HG03097 (cell line): ENCODE measurements around the gene BCL3.
"Not testable (repeated sequence)": the region's sequence is repeated elsewhere in the genome, so short reads cannot be mapped to it uniquely, and the experiment has no call there.

Experiments used
- ATAC-seq: cut with Tn5 transposase; IDR thresholded peaks from one replicate; pipeline ENCODE4 v1.9.1; 2021; ENCODE audit not compliant: unreplicated experiment, low FRiP score

Gene BCL3

DNA sequence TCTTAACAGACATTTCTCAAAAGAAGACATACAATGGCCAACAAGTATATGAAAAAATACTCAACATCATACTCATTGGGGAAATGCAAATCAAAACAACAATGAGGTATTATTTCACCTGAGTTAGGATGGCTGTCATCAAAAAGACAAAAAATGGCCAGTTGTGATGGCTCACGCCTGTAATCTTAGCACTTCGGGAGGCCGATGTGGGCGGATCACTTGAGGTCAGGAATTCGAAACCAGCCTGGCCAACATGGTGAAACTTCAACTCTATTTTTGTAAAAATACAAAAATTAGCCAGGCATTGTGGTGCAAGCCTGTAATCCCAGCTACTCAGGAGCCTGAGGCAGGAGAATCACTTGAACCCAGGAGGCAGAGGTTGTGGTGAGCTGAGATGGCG lies 27.6 kb upstream of the BCL3 start:
- no peak for ATAC-seq

DNA sequence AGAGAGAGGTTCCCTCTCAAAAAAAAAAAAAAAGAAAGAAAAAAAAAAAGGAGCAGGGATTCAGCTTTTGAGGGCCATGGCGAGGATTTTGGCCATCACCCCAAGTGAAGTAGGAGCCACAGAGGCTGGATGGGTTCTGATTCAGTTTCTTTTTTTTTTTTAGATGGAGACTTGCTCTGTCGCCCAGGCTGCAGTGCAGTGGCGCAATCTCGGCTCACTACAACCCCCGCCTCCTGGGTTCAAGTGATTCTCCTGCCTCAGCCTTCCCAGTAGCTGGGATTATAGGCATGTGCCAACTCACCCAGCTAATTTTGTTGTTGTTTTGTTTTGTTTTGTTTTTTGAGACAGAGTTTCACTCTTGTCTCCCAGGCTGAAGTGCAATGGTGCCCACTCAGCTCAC lies 27.1 kb upstream of the BCL3 start:
- ATAC-seq, result not testable (repeated sequence)

DNA sequence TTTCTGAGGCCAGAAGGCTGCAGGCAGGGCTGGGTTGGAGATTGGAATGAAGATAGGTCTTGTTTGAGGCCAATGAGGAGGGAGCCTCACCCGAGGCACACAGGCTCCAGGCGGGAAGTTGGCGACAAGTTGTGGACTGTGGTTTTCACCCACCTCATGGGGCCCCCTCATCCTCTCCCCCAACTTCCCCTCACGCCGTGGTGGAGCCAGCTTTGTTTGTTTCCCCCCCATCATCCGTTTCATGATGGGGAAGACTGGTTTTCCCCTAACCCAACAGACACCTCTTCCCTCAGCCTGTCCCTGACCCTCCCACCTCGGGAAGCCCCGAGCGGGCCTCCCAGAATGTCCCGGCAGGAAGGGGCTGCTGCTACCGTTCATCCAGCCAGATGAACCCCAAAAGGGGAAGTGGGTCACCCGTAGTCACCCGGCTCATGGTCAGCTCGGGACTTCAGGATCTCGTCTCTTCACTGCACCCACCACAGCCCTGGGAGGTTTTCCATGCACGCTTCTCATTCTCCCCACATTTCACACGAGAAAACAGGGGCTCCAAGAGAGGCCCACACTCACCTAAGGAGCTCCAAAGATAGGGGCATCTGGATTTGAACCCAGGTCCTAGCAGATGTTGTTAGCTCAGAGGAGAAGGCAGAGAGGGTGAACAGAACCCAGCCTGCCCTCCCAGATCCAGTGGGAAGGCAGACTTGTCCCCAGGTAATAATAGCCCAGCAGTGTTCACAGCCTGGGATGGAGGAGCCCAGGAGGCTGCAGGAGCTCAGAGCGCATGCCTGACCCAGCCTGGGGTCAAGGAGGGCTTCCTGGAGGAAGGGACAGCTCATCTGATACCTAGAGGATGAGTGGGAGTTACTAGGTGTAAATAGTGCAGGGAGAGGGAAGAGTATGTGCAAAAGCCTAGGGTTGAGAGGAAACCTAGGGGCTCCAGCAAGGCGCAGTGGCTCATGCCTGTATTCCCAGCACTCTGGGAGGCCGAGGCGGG lies 26.1 kb upstream of the BCL3 start:
- ATAC-seq, result no peak

DNA sequence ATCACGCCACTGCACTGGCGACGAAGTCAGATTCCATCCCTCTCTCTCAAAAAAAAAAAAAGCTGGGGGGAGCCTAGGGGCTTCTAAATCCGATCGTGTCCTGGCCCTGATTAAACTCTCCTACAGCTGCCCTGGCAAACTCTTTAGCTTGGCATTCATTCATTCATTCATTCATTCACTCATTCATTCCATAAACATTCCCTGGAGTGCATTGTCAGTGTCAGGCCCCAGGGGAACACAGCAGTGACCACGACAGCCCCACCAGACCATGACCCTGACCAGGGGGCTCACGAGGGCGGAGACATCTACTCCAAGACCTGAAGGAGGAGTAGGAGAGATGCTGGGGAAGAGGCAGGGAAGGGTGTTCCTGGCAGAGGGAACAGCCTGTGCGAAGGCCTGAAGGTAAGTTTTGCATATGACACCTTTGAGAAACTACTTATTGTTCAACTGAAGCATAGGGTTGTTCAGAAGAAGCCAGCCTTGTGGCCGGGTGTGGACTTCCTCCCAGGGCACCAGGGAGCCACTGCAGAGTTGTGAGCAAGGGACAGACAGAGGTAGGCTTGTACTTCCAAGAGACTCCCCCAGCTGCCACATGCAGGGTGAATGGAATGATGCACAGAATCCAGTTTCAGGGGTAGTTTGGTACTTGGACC lies 25.1 kb upstream of the BCL3 start:
- ATAC-seq, result peak; percentile 23

DNA sequence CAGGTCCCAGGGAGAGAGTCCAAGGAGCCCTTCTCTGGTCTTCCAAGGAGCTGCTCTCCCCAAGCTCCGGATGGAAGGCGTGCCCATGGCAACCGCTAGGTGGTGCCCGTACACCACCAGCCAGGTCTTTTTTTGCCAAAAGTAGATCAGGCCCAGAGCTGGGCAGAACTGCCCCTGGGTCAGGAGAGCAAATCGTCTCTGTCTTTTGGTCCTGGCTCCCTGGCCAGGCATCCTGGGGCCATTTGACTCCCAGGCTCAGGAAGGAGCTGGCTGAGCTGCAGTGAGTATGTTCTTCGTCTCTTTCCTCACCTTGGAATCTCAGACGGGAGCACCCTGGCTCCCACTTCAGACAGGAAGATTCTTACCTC lies 24.6 kb upstream of the BCL3 start:
- ATAC-seq, result peak; percentile 46

DNA sequence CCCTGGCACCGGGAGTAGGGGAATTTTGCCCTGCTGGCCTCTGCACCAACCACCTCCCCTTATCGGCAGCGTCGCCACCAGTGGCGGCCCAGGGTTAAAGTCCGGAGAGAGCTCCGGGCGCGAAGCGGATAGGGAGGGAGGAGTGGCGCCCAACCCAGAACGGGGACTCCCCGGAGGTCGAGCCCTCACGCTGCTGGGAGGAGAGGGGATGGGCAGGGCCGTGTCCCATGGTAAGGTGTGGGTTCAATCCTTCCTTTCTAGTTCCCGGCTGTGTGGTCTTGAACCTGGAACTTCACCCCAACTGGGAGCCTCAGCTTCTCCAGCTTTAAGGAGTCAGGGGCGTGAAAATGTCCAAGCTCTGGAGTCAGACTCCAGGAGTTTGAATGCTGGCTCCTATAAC lies 23.3 kb upstream of the BCL3 start:
- no peak for ATAC-seq

DNA sequence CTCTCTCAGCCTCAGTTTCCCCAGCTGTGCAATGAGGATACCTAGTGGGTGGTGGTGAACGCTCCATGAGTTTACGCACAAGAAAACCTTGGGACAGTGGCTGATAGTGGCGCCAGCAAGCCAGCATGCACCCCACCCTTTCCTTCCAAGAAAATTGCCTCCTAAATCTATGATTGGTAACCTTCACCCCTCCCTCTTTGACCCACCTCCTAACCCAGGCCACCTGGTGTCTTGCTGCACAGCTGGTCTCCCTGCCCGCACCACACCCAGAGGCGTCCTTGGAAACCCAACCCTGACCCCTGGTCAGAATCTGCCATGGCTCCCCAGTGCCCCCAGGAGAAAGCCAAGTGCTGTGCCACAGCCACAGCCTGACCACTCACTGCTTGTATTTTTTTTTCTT lies 22.8 kb upstream of the BCL3 start:
- no peak for ATAC-seq

DNA sequence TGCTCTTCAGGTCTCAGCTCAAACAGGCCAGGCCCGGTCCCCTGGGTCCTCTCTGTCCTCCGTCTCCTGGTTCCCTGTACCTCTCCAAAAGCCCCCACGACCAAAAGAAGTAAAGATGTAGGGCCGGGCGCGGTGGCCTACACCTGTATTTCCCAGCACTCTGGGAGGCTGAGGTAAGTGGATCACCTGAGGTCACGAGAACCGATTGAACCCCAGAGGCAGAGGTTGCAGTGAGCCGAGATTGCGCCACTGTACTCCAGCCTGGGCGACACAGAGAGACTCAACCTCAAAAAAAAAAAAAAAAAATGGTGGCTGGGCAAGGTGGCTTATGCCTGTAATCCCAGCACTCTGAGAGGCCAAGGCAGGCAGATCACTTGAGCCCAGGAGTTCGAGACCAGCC lies 22.0 kb upstream of the BCL3 start:
- no peak for ATAC-seq

DNA sequence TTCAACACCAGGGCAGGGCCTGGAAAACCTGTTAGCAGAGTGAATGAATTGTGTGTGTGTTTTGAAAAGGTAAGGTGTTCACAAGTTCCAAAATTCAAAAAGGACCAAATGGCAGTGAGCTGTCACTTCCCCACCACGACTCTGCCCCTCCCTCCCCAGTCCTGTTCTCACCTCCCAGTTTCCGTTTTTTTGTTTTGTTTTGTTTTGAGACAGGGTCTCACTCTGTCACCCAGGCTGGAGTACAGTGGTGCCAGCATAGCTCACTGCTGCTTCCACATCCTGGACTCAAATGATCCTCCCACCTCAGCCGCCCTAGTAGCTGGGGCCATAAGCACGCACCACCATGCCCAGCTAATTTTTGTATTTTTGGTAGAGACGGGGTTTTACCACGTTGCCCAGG lies 20.3 kb upstream of the BCL3 start:
- ATAC-seq, result no peak

DNA sequence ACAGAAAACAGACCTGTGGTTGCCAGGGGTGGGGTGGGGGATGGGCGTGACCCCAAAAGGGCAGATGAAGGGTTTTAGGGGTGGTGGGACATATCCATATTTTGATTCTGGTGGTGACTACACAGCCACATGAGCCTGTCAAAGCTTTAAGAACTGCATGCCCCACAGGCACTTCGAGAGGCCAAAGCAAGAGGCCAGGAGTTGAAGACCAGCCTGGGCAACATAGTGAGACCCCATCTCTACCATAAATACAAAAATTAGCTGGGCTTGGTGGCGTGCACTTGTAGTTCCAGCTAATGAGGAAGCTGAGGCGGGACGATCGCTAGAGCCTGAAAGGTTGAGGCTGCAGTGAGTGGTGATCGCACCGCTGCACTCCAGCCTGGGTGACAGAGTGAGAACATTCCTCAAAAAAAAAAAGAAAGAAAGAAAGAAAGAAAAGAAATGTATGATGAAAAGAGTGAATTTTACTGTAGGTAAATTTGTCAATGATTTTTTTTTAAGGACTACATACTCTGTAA lies 18.9 kb upstream of the BCL3 start:
- ATAC-seq, result no peak

DNA sequence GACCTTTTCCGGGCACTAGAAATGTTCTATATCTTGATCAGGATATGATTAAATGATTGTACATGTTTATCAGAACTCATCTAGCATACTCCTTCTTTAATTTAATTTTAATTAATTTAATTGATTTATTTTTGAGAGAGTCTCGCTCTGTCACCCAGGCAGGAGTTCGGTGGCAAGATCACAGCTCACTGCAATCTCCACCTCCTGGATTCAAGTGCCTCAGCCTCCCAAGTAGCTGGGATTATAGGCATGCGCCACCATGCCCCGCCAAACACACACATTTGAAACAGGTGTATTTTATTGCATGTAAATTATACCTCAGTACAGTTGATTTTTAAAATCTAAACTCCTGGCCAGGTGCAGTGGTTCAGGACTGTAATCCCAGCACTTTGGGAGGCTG lies 17.4 kb upstream of the BCL3 start:
- no peak for ATAC-seq

DNA sequence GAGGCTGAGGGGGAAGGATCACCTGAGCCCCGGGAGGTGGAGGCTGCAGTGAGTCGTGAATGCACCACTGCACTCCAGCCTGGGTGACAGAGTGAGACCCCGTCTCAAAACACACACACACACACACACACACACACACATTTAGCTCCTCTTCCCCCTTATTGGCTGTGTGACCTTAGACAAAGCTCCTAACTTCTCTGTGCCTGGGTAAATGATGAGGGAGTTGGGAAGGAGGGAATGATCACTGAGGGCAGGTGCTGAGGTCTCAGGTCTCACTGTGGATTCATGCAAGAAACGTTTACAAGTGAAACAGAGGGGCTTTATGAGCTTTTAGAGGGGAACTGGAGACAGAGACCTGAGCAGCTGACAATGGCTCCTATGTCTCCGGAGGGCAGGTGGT lies 16.9 kb upstream of the BCL3 start:
- no peak for ATAC-seq

DNA sequence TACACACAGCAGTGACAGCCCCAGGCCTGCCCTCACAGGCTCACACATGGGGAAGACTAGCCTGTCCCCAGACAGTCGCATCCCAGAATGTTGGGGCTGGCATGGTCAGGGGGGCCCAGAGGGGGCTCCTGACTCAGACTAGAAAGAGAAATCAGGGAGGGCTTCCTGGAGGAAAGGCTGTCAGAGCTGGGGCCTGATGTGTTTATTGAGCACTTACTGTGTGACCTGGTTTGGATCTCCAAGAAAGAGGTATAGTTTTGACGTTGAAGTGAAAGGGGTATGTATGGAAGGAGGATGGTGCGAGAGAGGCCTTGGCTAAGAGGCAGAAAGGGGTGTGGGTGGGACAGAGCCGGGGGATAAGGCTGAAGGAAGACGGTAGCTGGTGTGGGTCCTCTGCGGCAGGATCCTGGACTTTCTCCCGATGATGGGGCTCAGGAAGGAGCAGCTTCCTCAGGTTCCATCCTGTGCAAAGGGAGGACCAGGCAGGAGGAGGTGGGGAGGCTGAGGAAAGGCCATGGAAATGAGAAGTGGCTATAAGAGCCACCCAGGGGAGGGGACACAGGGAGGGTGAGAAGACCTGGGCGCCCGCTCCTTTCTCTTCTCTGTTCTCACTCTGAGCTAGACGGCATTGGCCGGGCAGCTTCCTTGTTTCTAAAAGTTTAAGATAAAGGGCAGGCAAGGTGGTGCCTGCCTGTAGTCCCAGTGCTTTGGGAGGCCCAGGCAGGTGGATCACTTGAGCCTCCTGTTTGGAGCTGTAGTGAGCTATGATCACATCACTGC lies 16.1 kb upstream of the BCL3 start:
- ATAC-seq, result no peak

DNA sequence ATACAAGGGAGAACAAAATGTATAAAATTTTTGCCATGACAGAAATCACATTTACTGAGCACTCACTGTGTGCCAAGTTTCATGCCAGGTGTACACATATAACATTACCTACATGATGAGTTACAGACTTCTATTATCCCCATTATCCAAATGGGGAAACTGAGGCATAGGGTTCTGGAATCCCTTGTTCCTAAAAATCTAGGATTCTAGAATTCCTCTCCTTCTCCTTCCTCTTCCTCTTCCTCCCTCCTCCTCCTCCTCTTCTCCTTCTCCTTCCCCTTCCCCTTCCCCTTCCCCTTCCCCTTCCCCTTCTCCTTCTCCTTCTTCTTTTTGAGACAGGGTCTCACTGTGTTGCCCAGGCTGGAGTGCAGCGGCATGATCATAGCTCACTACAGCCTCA lies 14.2 kb upstream of the BCL3 start:
- ATAC-seq, result no peak

DNA sequence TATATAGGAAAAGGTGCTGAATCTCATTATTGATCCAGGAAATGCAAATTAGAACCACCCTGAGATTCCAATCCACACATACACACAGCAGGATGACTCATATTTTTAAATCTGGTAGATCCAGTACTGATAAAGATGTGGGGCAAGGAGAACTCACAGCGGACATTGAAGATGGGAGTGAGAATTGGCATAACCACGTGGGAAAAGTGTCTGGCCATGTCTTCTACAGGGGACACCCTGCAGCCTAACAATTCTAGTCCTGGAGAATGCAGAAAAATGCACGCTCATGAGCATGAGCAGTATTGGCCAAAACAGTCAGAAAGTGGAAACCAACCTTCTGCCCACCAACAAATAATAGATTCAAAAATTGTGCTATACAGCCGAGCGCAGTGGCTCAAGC lies 13.5 kb upstream of the BCL3 start:
- no peak for ATAC-seq

DNA sequence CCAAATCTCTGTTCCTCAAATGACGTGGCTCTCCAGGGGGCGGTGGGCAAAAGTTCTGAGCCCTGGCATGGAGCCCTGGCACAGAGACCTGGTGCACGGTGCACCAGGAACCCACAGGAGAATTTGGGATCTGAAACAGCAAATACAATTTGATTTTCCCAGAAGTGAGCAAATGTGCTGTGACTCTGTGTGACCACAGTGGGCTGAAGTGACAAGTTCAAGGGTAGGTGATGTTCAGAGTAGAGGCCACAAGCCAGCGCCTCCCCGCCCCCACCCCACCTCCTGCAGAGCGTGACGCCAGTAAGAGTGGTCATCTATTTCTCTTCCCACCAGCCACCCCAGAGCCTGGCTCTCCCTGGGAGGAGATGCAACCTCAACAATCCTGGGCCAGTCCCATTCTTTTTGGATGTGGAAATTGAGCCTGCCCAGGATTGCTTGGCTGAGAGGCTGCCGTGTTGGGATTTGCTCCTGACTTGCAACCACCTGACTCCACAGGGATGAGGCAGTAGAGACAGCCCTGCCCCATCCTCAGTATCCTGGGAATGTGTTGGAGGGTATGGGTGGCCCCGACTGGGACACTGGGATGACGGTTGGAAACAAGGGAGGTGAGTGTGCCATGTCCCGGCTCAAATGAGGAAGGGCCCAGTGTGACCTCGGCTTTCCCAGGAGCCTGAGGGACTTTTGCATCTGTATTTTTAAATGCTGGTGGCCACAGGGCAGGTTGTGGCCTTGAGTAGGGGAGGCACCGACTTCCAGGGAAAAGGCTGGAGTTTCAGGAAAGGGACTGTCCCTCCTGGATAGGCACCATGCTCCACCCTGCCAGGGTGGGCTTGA lies 11.1 kb upstream of the BCL3 start:
- no peak for ATAC-seq

DNA sequence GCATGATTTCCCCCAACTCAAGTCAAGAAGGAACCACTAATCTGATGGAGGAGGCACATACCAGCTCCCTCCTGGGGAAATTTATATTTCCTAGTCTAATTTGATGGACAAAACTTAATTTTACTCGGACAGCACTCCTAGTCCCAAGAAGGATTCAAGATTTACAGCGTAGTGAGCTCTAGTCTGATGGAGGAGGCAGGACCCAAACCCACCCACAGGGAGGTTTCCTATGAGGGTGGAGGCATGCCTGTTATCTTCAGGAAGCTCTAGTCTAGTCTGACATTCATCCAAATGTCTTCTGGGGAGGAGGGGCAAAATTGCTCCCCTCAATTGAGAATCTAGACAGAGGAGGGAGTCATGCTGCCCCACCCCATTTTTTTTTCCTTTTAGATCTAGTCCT lies 10.4 kb upstream of the BCL3 start:
- ATAC-seq, result no peak

DNA sequence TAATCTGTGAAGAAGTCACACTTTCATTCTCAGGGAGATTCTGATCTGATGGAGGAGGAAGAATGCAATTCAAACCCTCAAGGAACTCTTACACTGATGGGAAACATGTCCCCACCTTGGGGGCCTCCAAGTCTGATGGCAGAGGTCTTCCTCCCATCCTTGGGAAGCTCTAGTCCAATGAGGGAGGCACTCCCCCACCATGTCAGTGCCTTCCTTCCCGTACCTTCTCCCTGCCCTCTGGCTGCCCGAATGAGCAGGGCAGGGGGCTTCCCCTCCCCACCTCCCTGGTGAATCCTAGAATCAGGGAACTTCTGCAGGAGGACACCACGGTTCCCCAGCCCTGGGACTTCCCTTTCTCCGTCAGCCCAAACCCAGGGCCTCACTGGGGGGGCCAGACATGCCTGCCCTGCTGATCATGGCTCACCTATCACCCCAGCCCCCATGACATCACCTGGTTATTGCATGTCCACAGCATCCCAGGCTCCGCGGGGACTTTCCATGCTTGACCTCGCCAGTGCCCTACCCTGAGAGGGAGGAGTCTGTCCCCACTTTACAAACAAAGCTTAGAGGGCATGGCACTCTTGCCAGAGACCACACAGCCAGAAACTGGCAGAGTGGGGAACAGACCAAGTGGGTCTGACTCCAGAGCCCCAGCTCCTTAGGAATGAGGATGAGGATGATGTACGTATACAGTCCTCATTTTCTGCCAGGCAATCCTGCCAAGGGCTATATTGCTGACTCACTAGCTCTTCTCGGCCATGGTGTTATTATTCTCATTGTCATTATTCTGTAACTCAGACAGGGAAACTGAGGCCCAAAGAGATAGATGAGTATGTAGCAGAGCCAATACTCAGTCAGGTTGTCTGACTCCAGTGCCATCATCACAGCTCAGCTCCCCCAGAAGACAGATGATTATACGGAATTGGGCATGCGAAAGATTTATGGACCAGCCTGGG lies 9.6 kb upstream of the BCL3 start:
- no peak for ATAC-seq

DNA sequence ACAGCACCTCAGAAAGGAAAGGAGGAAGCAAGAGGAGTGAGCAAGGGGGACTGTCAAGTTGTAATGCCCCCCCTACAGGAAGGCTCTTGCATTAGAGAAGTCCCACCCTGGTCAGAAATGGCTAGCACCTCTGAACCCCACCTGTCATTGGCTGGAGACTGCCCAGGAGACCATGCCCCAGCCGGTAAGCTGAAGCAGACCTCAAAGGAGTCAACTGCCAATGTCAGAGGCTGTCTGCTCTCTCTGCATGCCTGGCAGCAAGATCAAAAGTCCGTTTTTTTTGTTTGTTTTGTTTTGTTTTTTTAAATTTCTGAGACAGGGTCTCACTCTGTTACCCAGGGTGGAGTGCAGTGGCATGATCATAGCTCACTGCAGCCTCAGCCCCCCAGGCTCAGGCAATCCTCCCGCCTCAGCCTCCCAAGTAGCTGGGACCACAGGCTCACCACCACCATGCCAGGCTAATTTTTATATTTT lies 8.1 kb upstream of the BCL3 start:
- ATAC-seq, result no peak
